Measurements from ENCODE around the gene EEPD1.

EEPD1 gene

DNA sequence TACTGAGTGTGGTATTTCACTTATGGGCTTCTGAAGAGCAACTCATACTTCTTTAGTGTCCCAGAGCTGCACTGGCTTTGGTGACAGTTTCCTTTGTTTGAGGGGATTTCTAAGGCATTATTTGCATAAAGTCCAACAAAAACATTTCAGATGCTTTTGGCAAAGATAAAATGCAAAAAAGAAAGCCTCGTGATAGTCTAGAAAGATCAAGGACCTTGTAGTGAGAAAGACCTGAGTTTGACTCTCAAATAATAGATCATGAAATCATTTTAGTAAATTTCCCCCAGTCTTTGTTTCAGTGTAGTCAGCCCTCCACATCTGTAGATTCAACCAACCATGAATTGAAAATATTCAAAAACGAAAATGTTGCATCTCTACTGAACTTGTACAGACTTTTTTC, 107.4 kb downstream of the EEPD1 start:
- no peak for DNase-seq (ENCODE audit: low read depth)

DNA sequence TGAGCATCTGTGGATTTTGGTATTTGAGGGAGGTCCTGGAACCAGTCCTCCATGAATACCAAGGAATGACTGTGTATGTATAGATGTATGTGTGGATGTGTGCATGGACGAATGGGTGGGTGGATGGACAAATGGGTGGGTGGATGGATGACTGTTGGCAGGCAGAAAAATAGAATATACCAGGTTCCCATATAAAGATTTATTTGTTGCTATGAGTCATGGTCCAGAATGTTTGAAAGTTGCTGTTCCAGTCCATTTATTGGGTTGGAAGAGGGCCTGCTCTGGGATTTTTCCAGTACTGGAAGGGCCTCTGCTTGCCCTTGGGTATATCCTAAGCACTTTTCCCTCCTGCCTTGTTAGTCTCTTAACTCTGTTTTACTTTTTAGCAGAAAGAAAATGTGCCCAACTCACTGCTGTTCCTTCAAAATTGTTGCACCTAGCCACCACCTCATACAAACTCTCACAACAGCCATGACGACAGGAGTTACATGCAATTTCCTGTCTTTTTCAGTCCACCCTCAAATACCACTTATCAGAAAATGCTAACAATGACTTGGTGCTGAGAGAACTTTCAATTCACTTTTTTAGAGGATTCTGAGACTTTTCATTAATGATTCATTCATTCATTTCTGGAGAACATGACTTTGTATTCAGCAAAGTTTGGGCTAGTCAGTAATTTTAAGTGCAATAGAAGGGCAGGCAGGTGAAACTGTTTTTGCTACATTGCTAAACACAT, 108.1 kb downstream of the EEPD1 start:
- no peak for DNase-seq (ENCODE audit: low read depth)

GRCh38 chr7:36262309-36263094, 109.4 kb downstream of the EEPD1 start:
- DNase-seq (ENCODE audit: low read depth), result no peak

DNA sequence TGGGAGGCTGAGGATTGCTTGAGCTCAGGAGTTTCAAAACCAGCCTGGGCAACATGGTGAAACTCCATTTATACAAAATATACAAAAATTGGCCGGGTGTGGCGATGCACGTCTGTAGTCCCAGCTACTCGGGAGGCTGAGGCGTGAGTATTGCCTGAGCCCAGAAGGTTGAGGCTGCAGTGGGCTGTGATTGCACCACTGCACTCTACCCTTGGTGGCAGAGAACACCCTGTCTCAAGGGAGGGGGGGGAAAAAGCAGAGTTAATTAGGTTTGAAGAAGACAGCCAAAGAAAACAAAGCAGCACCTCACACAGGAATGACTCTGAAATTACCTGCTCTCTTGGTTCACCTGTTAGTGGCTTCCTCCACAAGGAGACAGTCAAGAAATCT, 110.0 kb downstream of the EEPD1 start:
- DNase-seq (ENCODE audit: low read depth), result no peak

GRCh38 chr7:36264123-36264801, 111.2 kb downstream of the EEPD1 start:
- DNase-seq (ENCODE audit: low read depth), result no peak

- no peak for DNase-seq (ENCODE audit: low read depth)
Observed at GRCh38 chr7:36264913-36265516, 112.0 kb downstream of the EEPD1 start.

DNA sequence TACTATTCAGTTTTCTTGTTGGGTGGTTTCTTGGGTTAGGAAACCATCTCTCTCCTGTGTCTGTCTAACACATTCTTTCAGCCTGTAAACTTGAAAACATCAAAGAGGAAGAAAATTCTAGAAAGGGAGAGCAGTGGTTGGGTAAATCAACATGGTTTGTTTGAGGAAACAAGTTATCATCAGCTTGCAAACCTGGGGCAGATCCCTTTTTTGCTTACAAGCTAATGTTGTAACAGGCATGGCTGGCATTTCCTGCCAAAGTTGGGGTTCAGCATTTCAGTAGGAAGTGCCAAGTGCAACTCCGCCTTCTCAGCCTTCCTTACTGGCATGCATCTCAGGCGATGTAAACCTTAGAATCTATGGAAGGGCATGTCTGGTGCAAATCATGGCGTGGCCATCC, 112.6 kb downstream of the EEPD1 start:
- DNase-seq (ENCODE audit: low read depth), result no peak

DNA sequence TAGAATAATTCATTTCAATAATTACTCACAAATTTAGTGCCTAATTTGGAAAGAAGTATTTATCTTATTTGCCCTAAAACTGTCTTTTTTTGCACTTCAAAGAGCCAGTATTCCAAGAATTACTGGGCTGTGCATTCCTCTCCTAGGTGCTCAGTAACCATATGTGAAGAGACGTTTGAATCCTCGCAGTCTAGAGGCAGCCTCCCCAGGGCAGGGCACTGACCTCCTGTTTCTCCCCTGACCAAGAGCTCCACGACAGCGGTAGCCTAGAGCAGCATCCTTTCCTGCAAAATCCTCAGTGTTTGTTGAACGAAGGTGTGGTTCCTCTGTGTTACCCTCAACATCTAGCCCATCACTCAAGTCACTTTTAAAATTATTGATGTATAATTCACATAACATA, 113.1 kb downstream of the EEPD1 start:
- DNase-seq (ENCODE audit: low read depth), result no peak

DNA sequence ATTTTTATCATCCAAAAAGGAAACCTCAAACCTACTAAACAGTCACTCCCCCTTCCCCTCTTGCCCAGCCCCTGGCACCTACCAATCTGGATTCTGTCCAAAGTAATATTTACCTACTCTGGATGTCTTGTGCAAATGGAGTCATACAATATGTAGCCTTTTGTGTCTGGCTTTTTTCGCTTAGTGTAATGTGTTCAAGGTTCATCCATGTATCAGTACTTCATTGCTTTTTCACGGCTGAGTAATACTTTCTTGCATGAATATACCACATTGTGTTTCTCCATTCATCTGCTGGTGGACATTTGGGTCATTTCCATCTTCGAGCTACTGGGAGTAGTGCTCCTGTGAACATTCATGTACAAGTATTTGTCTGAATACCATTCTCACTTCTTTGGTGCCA, 113.6 kb downstream of the EEPD1 start:
- DNase-seq (ENCODE audit: low read depth), result no peak

DNA sequence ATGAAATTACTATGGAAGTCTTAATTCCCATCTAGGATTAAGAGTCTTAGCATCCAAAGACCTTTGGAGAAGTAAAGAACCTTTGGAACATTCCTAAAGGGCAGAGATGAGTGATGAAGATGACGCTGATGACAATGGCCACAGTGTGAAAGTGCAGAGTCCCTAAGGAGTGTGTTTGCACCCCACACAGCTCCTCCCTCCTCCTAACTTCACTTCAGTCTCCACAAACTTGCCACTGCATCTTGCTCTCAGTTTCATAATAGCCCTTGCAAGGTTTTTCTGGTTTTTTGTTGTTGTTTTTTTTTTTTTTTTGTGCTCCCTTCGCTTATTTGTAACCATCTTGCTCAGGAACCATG, 119.1 kb downstream of the EEPD1 start:
- no peak for DNase-seq (ENCODE audit: low read depth)

- DNase-seq (ENCODE audit: low read depth), result no peak
Observed at GRCh38 chr7:36272567-36273269, 119.7 kb downstream of the EEPD1 start.

GRCh38 chr7:36273836-36274235, 120.8 kb downstream of the EEPD1 start:
- DNase-seq (ENCODE audit: low read depth), result no peak

GRCh38 chr7:36275735-36276284, 122.8 kb downstream of the EEPD1 start:
- no peak for DNase-seq (ENCODE audit: low read depth)

DNA sequence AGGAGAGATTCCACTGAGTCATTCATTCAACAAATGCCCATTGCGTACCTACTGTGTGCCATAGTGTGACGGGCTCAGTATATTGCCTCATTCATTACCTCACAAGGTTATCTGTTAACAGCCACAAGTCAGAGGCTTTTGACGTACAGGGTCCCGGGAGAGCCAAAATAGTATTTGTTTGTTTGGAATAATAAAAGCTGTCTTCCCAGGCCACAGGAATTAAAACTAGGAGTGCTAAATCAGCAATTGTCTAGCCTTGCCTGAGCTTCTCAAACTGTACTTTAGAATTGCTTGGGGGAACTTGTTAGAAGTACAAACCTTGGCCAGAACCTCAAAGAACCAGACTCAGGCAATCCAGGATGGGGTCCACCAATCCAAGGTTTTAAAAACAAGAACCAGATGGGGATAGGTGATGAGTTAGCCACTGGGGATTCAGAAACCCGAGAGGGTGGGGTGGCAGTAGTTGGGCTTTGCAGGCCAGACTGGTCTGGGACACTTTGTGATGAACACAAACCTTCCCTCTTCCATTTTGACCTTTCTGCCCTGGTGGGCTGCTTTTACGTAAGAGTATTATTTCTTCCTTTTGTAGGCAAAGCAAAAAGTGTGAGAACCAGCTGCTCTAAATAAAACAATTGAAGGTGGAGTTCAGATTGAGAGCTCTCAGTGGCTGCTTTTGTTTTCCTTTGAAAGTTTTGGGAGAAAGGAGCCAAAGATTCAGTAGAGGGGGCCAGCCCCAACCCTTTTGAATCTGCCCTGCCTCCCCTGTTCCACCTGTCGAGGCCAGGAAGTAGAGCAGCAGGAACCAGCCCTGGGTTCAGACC, 123.6 kb downstream of the EEPD1 start:
- DNase-seq (ENCODE audit: low read depth), result no peak

- DNase-seq (ENCODE audit: low read depth), result no peak
Observed at GRCh38 chr7:36277249-36277542, 124.1 kb downstream of the EEPD1 start.

DNA sequence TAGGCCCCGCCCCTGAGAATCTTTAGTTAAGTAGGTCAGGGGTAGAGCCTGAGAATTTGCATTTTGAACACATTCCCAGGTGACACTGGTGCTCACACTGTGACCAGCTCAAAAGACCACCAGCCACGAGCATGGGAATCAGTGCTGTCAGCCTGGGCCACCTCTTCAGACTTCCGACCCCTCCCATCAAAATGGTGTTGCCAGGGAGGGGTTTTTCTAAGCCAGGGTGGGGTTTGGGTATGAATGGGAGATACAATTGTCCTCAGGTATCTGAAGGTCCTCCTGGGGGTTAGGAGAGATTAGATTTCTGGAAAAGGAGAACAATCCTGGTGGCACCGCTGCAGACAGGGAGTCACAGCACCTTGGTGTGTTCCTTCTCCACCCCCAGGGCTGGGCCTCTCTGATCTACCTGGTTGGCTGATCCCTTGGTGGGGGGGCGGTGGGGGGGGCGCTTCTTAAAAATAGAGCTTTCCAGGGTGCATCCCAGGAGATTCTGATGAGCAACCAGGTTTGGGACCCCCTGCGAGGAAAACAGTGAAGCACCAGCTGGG, 125.1 kb downstream of the EEPD1 start:
- no peak for DNase-seq (ENCODE audit: low read depth)

DNA sequence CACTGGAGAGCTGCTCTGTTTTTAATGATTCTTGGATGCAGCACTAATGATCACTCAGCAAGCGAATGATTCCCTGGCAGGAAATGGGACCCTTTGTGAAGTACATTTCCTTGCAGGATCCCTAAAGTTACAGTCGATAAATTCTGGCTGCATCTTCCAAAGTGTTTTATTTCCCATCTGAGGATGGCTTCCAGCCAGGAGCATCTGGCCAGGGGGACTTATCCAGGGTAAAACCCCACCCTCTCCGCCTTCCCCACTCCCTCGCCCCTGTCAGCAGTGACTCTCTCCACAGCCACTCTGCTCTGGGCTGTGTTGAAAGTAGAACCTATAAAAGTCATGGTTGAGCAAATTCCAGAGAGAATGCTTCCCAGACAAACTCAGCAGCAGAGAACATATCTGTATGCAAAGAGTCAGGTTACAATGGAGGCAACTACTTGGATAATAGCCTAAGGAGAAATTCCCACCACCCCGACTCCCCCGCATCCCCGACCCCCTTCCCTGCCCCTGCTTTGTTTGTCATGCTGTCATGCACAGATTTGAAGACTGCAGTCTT, 125.6 kb downstream of the EEPD1 start:
- DNase-seq (ENCODE audit: low read depth), result peak; percentile 73

GRCh38 chr7:36279200-36279925, 126.3 kb downstream of the EEPD1 start:
- DNase-seq (ENCODE audit: low read depth), result no peak

GRCh38 chr7:36279926-36280315, 126.9 kb downstream of the EEPD1 start:
- no peak for DNase-seq (ENCODE audit: low read depth)
